Measurements from ENCODE around the gene TAF15.
A peak's percentile ranks its signal among the peaks of the same experiment; 100 is the strongest.

TAF15 gene

GRCh38 chr17:35795007-35795870 is 14.0 kb upstream of the TAF15 start, which contains the start of gene MMP28:
MMP28 (minus strand) TSS chr17:35795641; CDS start chr17:35795377, 264 bp downstream.
- H3K4me3 ChIP-seq (ENCODE audit: low read depth, low read length) = peak within 1 kb of the TSS; percentile 74
- peak within 1 kb of the TSS; percentile 50 for H3K18ac ChIP-seq (ENCODE audit: low read length)
- peak within 1 kb of the TSS; percentile 63 for H2AFZ ChIP-seq (ENCODE audit: insufficient read depth, low read length, poor library complexity)
- peak within 1 kb of the TSS; percentile 7 for H3K14ac ChIP-seq (ENCODE audit: low read length)
- no peak within 1 kb of the TSS for H3K4ac ChIP-seq (ENCODE audit: low read depth, low read length)
- H3K27ac ChIP-seq (ENCODE audit: low read depth, low read length) = no peak within 1 kb of the TSS
- no CpG with 5 or more reads among the region's 89 CpGs for WGBS (ENCODE audit: extremely low coverage, insufficient coverage, insufficient read length)
- H3K79me1 ChIP-seq (ENCODE audit: low read length) = peaks cover 4% of the 10 kb centered on the region
- H3K4me1 ChIP-seq (ENCODE audit: control insufficient read depth in 1 of 2, insufficient read depth in 2 of 2, low read length in 2 of 2) = peaks cover 13 to 18% of the 10 kb centered on the region in 2 experiments
- H3K23ac ChIP-seq (ENCODE audit: low read length) = no peak within 1 kb of the TSS
- no peak within 1 kb of the TSS for H2BK5ac ChIP-seq (ENCODE audit: low read depth, low read length, poor library complexity)
- peak within 1 kb of the TSS; percentile 60 for H3K9ac ChIP-seq (ENCODE audit: low read length)
- no peaks in the 10 kb centered on the region for H3K9me3 ChIP-seq (ENCODE audit: insufficient read depth, low read depth, low read length)
- peak within 1 kb of the TSS; percentile 36 for H2BK120ac ChIP-seq (ENCODE audit: insufficient read depth, low read length, poor library complexity)
- no peak within 1 kb of the TSS for H4K12ac ChIP-seq (ENCODE audit: low read depth, low read length)
- peak in 1 of 2 donors; percentile 15 for DNase-seq
- H3K79me2 ChIP-seq (ENCODE audit: control insufficient read depth, insufficient read depth, low read length, poor library complexity) = no peaks in the 10 kb centered on the region
- H4K91ac ChIP-seq (ENCODE audit: low read depth, low read length) = peak within 1 kb of the TSS; percentile 10
- H2BK12ac ChIP-seq (ENCODE audit: low read length) = no peak within 1 kb of the TSS
- H3K27me3 ChIP-seq (ENCODE audit: insufficient read depth, low read length) = peaks cover 2% of the 10 kb centered on the region
- peak within 1 kb of the TSS; percentile 73 for H3K4me2 ChIP-seq (ENCODE audit: low read length)
- H2AK5ac ChIP-seq (ENCODE audit: low read length) = peak within 1 kb of the TSS; percentile 15
- H4K8ac ChIP-seq (ENCODE audit: low read depth, low read length) = peak within 1 kb of the TSS; percentile 52
- no peaks in the 10 kb centered on the region for H3K36me3 ChIP-seq (ENCODE audit: control insufficient read depth in 1 of 2, insufficient read depth in 2 of 2, low read length in 2 of 2)

GRCh38 chr17:35795871-35796265 is 13.4 kb upstream of the TAF15 start:
- H4K8ac ChIP-seq (ENCODE audit: low read depth, low read length) = no peak overlapping the region
- H2BK120ac ChIP-seq (ENCODE audit: insufficient read depth, low read length, poor library complexity) = peak overlapping the region; percentile 36
- no peaks in the 10 kb centered on the region for H3K9me3 ChIP-seq (ENCODE audit: insufficient read depth, low read depth, low read length)
- H3K4me2 ChIP-seq (ENCODE audit: low read length) = peak overlapping the region; percentile 73
- H3K4me3 ChIP-seq (ENCODE audit: low read depth, low read length) = peak overlapping the region; percentile 74
- H2BK5ac ChIP-seq (ENCODE audit: low read depth, low read length, poor library complexity) = no peak overlapping the region
- peaks cover 4% of the 10 kb centered on the region for H3K79me1 ChIP-seq (ENCODE audit: low read length)
- no peak overlapping the region for H4K91ac ChIP-seq (ENCODE audit: low read depth, low read length)
- DNase-seq = no peak
- no CpG with 5 or more reads among the region's 8 CpGs for WGBS (ENCODE audit: extremely low coverage, insufficient coverage, insufficient read length)
- H3K9ac ChIP-seq (ENCODE audit: low read length) = no peak overlapping the region
- no peak overlapping the region for H4K12ac ChIP-seq (ENCODE audit: low read depth, low read length)
- no peak overlapping the region for H3K14ac ChIP-seq (ENCODE audit: low read length)
- no peak overlapping the region for H3K23ac ChIP-seq (ENCODE audit: low read length)
- H3K27ac ChIP-seq (ENCODE audit: low read depth, low read length) = no peak overlapping the region
- peaks cover 2% of the 10 kb centered on the region for H3K27me3 ChIP-seq (ENCODE audit: insufficient read depth, low read length)
- H2BK12ac ChIP-seq (ENCODE audit: low read length) = no peak overlapping the region
- no peak overlapping the region for H3K4ac ChIP-seq (ENCODE audit: low read depth, low read length)
- H2AK5ac ChIP-seq (ENCODE audit: low read length) = peak overlapping the region; percentile 15
- H3K36me3 ChIP-seq (ENCODE audit: control insufficient read depth in 1 of 2, insufficient read depth in 2 of 2, low read length in 2 of 2) = no peaks in the 10 kb centered on the region
- H3K18ac ChIP-seq (ENCODE audit: low read length) = no peak overlapping the region
- no peak overlapping the region for H2AFZ ChIP-seq (ENCODE audit: insufficient read depth, low read length, poor library complexity)
- H3K4me1 ChIP-seq (ENCODE audit: control insufficient read depth in 1 of 2, insufficient read depth in 2 of 2, low read length in 2 of 2) = peaks cover 13 to 18% of the 10 kb centered on the region in 2 experiments
- H3K79me2 ChIP-seq (ENCODE audit: control insufficient read depth, insufficient read depth, low read length, poor library complexity) = no peaks in the 10 kb centered on the region

- Histone ChIP-seq H3K18ac (ENCODE audit: low read length) (no peak overlapping the region), H3K9me3 (ENCODE audit: insufficient read depth, low read depth, low read length) (no peaks in the 10 kb centered on the region), H3K79me1 (ENCODE audit: low read length) (peaks cover 4% of the 10 kb centered on the region), H2BK12ac (ENCODE audit: low read length) (no peak overlapping the region), H3K36me3 (ENCODE audit: control insufficient read depth in 1 of 2, insufficient read depth in 2 of 2, low read length in 2 of 2) (no peaks in the 10 kb centered on the region), H3K4me3 (ENCODE audit: low read depth, low read length) (no peak overlapping the region), H2AK5ac (ENCODE audit: low read length) (no peak overlapping the region), H4K8ac (ENCODE audit: low read depth, low read length) (no peak overlapping the region), H2BK120ac (ENCODE audit: insufficient read depth, low read length, poor library complexity) (no peak overlapping the region), H3K4me2 (ENCODE audit: low read length) (no peak overlapping the region), H4K12ac (ENCODE audit: low read depth, low read length) (no peak overlapping the region), H3K4ac (ENCODE audit: low read depth, low read length) (no peak overlapping the region), H3K23ac (ENCODE audit: low read length) (no peak overlapping the region), H2BK5ac (ENCODE audit: low read depth, low read length, poor library complexity) (no peak overlapping the region), H3K14ac (ENCODE audit: low read length) (no peak overlapping the region), H4K91ac (ENCODE audit: low read depth, low read length) (no peak overlapping the region), H3K79me2 (ENCODE audit: control insufficient read depth, insufficient read depth, low read length, poor library complexity) (no peaks in the 10 kb centered on the region), H3K27me3 (ENCODE audit: insufficient read depth, low read length) (peaks cover 2% of the 10 kb centered on the region), H3K4me1 (ENCODE audit: control insufficient read depth in 1 of 2, insufficient read depth in 2 of 2, low read length in 2 of 2) (peaks cover 17 to 20% of the 10 kb centered on the region in 2 experiments), H2AFZ (ENCODE audit: insufficient read depth, low read length, poor library complexity) (no peak overlapping the region), H3K27ac (ENCODE audit: low read depth, low read length) (no peak overlapping the region), H3K9ac (ENCODE audit: low read length) (no peak overlapping the region)
- WGBS (ENCODE audit: extremely low coverage, insufficient coverage, insufficient read length) = no CpG with 5 or more reads among the region's 1 CpG
- no peak for DNase-seq
These were observed 12.3 kb upstream of the TAF15 start for GRCh38 chr17:35796942-35797341.

GRCh38 chr17:35797370-35797769 is 11.9 kb upstream of the TAF15 start:
- Histone ChIP-seq H3K4me3 (ENCODE audit: low read depth, low read length) (no peak overlapping the region), H3K4ac (ENCODE audit: low read depth, low read length) (no peak overlapping the region), H2AFZ (ENCODE audit: insufficient read depth, low read length, poor library complexity) (no peak overlapping the region), H3K4me2 (ENCODE audit: low read length) (no peak overlapping the region), H3K14ac (ENCODE audit: low read length) (no peak overlapping the region), H4K8ac (ENCODE audit: low read depth, low read length) (no peak overlapping the region), H2BK12ac (ENCODE audit: low read length) (no peak overlapping the region), H2BK120ac (ENCODE audit: insufficient read depth, low read length, poor library complexity) (no peak overlapping the region), H3K23ac (ENCODE audit: low read length) (no peak overlapping the region), H3K79me2 (ENCODE audit: control insufficient read depth, insufficient read depth, low read length, poor library complexity) (no peaks in the 10 kb centered on the region), H3K18ac (ENCODE audit: low read length) (no peak overlapping the region), H3K36me3 (ENCODE audit: control insufficient read depth in 1 of 2, insufficient read depth in 2 of 2, low read length in 2 of 2) (no peaks in the 10 kb centered on the region), H4K91ac (ENCODE audit: low read depth, low read length) (no peak overlapping the region), H3K79me1 (ENCODE audit: low read length) (peaks cover 4% of the 10 kb centered on the region), H4K12ac (ENCODE audit: low read depth, low read length) (no peak overlapping the region), H2BK5ac (ENCODE audit: low read depth, low read length, poor library complexity) (no peak overlapping the region), H3K27me3 (ENCODE audit: insufficient read depth, low read length) (peaks cover 2% of the 10 kb centered on the region), H3K27ac (ENCODE audit: low read depth, low read length) (no peak overlapping the region), H3K4me1 (ENCODE audit: control insufficient read depth in 1 of 2, insufficient read depth in 2 of 2, low read length in 2 of 2) (peaks cover 16 to 17% of the 10 kb centered on the region in 2 experiments), H3K9ac (ENCODE audit: low read length) (no peak overlapping the region), H2AK5ac (ENCODE audit: low read length) (no peak overlapping the region), H3K9me3 (ENCODE audit: insufficient read depth, low read depth, low read length) (no peaks in the 10 kb centered on the region)
- no peak for DNase-seq
- no CpG with 5 or more reads among the region's 4 CpGs for WGBS (ENCODE audit: extremely low coverage, insufficient coverage, insufficient read length)

Measured in trophoblast cell (in vitro differentiated cells and primary cell).